HG03571 (cell line): ENCODE measurements around the gene CCDC74B.
"Not testable (repeated sequence)": the region's sequence is repeated elsewhere in the genome, so short reads cannot be mapped to it uniquely, and the experiment has no call there.

Source experiments
- ATAC-seq: cut with Tn5 transposase; IDR thresholded peaks from one replicate; pipeline ENCODE4 v1.9.1; 2021; ENCODE audit not compliant: unreplicated experiment

The CCDC74B gene

GRCh38 chr2:130151145-130151512, 6.2 kb upstream of the CCDC74B start:
- not testable (repeated sequence) for ATAC-seq

- ATAC-seq = no peak
Measured at GRCh38 chr2:130150181-130151144, 5.6 kb upstream of the CCDC74B start.

GRCh38 chr2:130148515-130148914, 3.6 kb upstream of the CCDC74B start:
- ATAC-seq = not testable (repeated sequence)

GRCh38 chr2:130143266-130144039, 1.5 kb downstream of the CCDC74B start:
- ATAC-seq = not testable (repeated sequence)

- ATAC-seq = not testable (repeated sequence)
Measured at GRCh38 chr2:130142396-130143265, 2.3 kb downstream of the CCDC74B start.

- ATAC-seq = not testable (repeated sequence)
Measured at GRCh38 chr2:130141645-130142370, 3.1 kb downstream of the CCDC74B start.

- not testable (repeated sequence) for ATAC-seq
Measured at GRCh38 chr2:130141002-130141401, 3.9 kb downstream of the CCDC74B start.

- ATAC-seq = not testable (repeated sequence)
Measured at GRCh38 chr2:130140516-130140915, 4.4 kb downstream of the CCDC74B start.

GRCh38 chr2:130139331-130140280, 5.3 kb downstream of the CCDC74B start:
- ATAC-seq = not testable (repeated sequence)

GRCh38 chr2:130138841-130139251, 6.1 kb downstream of the CCDC74B start:
- not testable (repeated sequence) for ATAC-seq

GRCh38 chr2:130138326-130138725, 6.6 kb downstream of the CCDC74B start:
- ATAC-seq = not testable (repeated sequence)

GRCh38 chr2:130137118-130137517, 7.8 kb downstream of the CCDC74B start:
- ATAC-seq = not testable (repeated sequence)

- ATAC-seq = not testable (repeated sequence)
Measured at GRCh38 chr2:130136546-130136945, 8.4 kb downstream of the CCDC74B start.

- ATAC-seq = no peak
Measured at GRCh38 chr2:130135692-130136541, 9.0 kb downstream of the CCDC74B start.

GRCh38 chr2:130129120-130129829, 15.6 kb downstream of the CCDC74B start, which contains the start of gene POTEF:
Gene POTEF (minus strand): TSS chr2:130129222. CDS start chr2:130120515, 8,707 bp downstream.
- not testable (repeated sequence) for ATAC-seq

GRCh38 chr2:130128464-130128863, 16.4 kb downstream of the CCDC74B start:
- ATAC-seq = not testable (repeated sequence)

GRCh38 chr2:130127726-130128125, 17.2 kb downstream of the CCDC74B start:
- ATAC-seq = not testable (repeated sequence)
